ENCODE measurements around the gene MYRF.

Gene MYRF

DNA sequence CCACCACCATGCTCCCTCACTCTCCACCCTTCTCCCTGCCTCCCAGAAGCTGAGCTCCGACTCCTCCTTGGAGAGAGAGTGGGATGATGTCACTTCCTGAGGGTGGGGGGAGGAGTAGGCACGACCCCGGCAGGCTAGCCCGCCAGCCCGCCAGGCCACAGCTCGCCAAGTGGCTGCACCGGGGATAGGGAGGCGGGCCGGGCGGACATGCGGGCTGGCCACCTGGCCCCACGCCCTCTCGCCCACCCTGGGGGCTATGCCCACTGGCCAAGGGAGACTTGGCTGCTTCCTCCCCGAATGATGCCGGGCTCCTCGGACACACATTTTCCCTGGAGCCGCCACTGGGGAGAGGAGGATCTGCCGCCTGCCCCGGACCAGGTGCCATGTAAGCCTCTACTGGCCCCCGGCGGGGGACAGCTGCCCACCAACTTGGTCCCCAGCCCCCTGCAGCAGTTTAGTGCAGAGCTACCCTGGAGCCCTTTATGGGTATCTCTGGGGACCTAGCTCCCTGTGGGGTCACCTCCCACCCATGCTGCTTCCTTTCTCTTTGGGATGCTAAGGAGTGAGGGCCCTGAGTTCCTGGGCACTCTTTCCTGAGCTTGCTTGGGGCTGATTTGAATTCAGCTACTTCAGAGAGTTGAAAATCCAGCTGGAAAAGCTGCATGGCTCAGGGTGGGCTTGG, 33.7 kb upstream of the MYRF start:
- peak; percentile 27 for DNase-seq (ENCODE audit: low read depth)

- DNase-seq (ENCODE audit: low read depth): no peak
These were observed 32.5 kb upstream of the MYRF start for GRCh38 chr11:61719978-61720377.

GRCh38 chr11:61720597-61720996, 31.8 kb upstream of the MYRF start:
- no peak for DNase-seq (ENCODE audit: low read depth)

- no peak for DNase-seq (ENCODE audit: low read depth)
These were observed 28.0 kb upstream of the MYRF start for GRCh38 chr11:61724437-61724836.

DNA sequence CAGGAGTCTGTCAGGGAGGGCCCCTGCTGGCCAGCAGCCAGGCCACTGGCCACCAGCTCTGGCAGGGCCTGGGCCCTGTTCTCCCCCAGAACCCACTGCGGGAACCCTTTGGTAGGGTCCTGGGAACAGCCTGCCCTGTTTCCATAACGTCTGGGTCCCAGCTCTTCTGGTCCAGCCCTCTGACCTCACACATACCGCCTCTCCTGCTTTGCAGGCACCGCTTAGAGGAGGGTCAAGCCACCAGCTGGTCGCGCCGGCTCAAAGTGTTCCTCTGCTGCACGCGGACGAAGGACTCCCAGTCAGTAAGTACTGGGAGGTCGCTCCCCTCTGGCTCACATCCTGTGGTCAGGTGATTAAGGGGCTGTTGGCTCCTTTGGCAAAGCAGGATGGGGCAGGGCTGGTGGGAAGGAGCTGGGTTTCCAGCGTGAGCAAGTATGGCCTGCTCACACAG, 26.6 kb upstream of the MYRF start:
- no peak for DNase-seq (ENCODE audit: low read depth)

- DNase-seq (ENCODE audit: low read depth): no peak
These were observed 25.7 kb upstream of the MYRF start for GRCh38 chr11:61726775-61727174.

DNA sequence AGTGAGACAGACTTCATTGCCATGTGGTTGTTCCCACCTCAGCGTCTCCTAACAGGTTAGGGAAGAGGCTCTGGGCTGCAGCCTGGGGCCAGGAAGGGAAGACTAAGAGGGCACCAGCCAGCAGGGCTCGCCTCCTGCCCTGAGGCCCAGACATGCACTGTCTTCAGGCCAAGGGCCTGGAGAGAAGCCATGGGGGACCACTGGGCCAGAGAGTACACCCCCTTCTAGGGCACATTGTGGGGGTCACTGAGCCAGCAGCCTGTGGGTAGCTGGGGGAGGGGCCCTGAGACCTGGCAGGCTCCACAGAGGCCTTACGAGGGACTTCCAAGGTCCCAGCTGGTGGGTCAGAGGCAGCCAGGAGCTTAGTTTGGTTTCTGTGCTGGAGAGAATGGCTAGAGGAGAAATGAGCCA, 25.0 kb upstream of the MYRF start:
- no peak for DNase-seq (ENCODE audit: low read depth)

DNA sequence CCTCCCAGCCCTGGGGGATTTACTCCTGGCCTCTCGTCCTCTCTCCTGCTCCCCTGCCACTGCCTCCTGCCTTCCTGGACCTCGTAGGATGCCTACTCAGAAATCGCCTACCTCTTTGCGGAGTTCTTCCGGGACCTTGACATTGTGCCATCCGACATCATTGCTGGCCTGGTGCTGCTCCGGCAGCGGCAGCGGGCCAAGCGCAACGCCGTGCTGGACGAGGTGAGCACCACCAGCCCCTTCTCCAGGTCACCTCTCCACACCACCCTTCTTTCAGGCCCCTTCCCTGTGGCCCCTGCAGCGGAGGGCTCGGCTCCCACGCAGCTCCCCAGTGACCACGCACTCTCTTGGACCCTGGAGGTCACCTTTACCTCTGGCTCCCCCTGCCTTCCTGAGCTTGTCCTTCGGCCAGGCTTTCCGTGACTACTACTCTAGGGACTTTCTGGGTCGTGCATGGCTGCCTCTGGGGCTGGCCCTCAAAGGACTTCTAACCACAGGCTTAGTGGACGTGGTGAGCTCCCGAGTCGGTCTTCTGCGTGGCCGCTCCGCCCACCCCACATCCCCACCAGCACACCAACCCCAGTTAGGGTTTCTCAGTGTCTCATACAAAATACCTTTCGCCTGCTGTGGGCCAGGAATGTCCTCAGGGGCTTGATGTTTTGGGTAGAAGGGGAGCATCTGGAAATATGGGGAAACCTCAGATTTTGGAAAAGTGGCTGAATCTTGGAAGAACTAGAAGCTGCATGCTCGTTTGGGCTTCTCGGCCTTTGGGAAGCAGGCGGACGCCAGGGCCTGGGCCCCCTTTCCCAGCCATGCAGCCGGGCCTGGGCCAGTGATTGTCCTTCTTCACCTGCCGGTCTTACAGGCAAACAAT, 24.1 kb upstream of the MYRF start:
- DNase-seq (ENCODE audit: low read depth): no peak

- DNase-seq (ENCODE audit: low read depth): no peak
These were observed 23.6 kb upstream of the MYRF start for GRCh38 chr11:61728940-61729219.

- DNase-seq (ENCODE audit: low read depth): no peak
These were observed 22.0 kb upstream of the MYRF start for GRCh38 chr11:61730240-61730994.

GRCh38 chr11:61731211-61731951, 21.1 kb upstream of the MYRF start:
- DNase-seq (ENCODE audit: low read depth): no peak

- DNase-seq (ENCODE audit: low read depth): no peak
These were observed 20.3 kb upstream of the MYRF start for GRCh38 chr11:61731952-61732675.

GRCh38 chr11:61732705-61733104, 19.7 kb upstream of the MYRF start:
- DNase-seq (ENCODE audit: low read depth): no peak

- DNase-seq (ENCODE audit: low read depth): peak; percentile 72
These were observed 19.1 kb upstream of the MYRF start for GRCh38 chr11:61733120-61733978.

GRCh38 chr11:61734767-61735166, 17.7 kb upstream of the MYRF start:
- no peak for DNase-seq (ENCODE audit: low read depth)

- no peak for DNase-seq (ENCODE audit: low read depth)
These were observed 17.0 kb upstream of the MYRF start for GRCh38 chr11:61735391-61735790.

DNA sequence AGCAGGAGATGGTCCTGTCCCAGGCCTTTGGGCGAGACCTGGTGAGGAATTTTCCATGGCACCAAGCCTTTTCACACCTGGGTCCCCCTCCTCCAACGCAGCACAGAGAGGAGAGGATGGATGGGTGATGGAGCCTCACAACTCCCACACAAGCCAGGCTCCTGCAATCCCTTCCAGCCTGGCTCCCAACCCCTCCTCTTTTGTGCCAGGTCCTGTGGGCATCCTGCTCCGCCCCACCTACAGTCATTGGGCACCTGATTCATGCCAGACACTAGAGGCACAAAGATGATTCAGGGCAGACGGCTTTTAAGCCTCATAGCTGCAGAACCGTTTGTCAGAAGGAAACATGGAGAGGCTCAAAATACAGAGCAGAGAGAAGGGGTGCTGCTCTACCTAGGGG, 16.1 kb upstream of the MYRF start:
- no peak for DNase-seq (ENCODE audit: low read depth)

GRCh38 chr11:61737131-61737530, 15.3 kb upstream of the MYRF start:
- DNase-seq (ENCODE audit: low read depth): no peak

GRCh38 chr11:61737636-61738386, 14.6 kb upstream of the MYRF start:
- no peak for DNase-seq (ENCODE audit: low read depth)

DNA sequence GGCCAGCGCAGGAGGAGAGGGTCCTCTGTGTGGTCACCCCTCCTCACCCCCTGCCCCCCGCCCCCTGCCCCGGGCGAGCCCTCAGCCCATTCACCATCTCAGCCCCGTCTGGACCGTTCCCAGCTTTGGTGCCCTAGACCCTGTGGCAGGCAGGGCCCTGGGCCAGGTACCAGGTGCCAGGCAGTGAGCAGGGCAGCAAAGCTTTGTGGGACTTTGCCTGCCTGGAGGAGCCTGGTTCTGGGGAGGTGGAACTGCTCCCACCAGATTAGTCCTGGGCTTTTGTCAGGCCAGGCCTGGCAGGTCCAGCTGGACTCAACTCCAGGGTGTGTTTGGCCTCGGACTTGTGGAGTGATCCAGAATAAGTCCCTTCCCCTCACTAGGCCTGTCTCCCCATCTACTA, 13.7 kb upstream of the MYRF start:
- DNase-seq (ENCODE audit: low read depth): no peak
